GM10847 (cell line): ENCODE measurements around the gene MYO9A.

Experiments
- POLR2A ChIP-seq: IDR thresholded peaks from 2 replicates; pipeline ENCODE4 v1.6.1; 2011; ENCODE audit not compliant: insufficient read length; ENCODE audit errors: extremely low read depth

Gene MYO9A

GRCh38 chr15:71785996-71786395 lies 332.0 kb downstream of the MYO9A start:
- TF ChIP-seq POLR2A: no peak

GRCh38 chr15:71784719-71785118 lies 333.2 kb downstream of the MYO9A start:
- no peak for TF ChIP-seq POLR2A

- TF ChIP-seq POLR2A: no peak
Measured at GRCh38 chr15:71782422-71783165, 335.4 kb downstream of the MYO9A start.

- TF ChIP-seq POLR2A: no peak
Measured at GRCh38 chr15:71781965-71782265, 336.0 kb downstream of the MYO9A start.

- TF ChIP-seq POLR2A: no peak
Measured at GRCh38 chr15:71781179-71781964, 336.6 kb downstream of the MYO9A start.

- no peak for TF ChIP-seq POLR2A
Measured at GRCh38 chr15:71780115-71780976, 337.6 kb downstream of the MYO9A start.

GRCh38 chr15:71779073-71779797 lies 338.7 kb downstream of the MYO9A start:
- no peak for TF ChIP-seq POLR2A

- no peak for TF ChIP-seq POLR2A
Measured at GRCh38 chr15:71777216-71777943, 340.6 kb downstream of the MYO9A start.

GRCh38 chr15:71776304-71776703 lies 341.6 kb downstream of the MYO9A start:
- no peak for TF ChIP-seq POLR2A

- no peak for TF ChIP-seq POLR2A
Measured at GRCh38 chr15:71775856-71776255, 342.1 kb downstream of the MYO9A start.

GRCh38 chr15:71773206-71773859 lies 344.6 kb downstream of the MYO9A start:
- TF ChIP-seq POLR2A: no peak
